K562 (cell line): ENCODE results near the gene RIMS3. TPM values are rescaled to one million over a fixed set of nuclear protein-coding genes. Genes with fewer than 3 reads are reported as not detected.

ENCODE experiments used
- ATAC-seq: fragments of 200-7000 bp; cut with Tn5 transposase; 3 replicates; pipeline ENCODE4 v1.9.1; 2020; ENCODE audit warnings: moderate library complexity
- BruUV-seq: library from RNA; stranded (reverse); fragments of 400-500 nt; replicated peaks from 2 replicates; lab custom pipeline; 2021; lab: Mats Ljungman, UMichigan
- CTCF ChIA-PET: fragments of 300-600 bp; formaldehyde crosslinking; extraction: SDS; loops from one replicate; lab custom pipeline; 2021; ENCODE audit warnings: low intra/inter-chr PET ratio; lab: Yijun Ruan, JAX
- POLR2A ChIA-PET: fragments of 300-600, 350-650 bp; sonication (Branson Sonifier 250); formaldehyde crosslinking; extraction: SDS; loops from one replicate; lab custom pipeline; 2021; ENCODE audit warnings: antibody characterized with exemption, inconsistent platforms; lab: Yijun Ruan, JAX
- DNase-seq, 4 experiments: peaks; one replicate each; pipeline versions ENCODE4 v3.0.0 to v3.0.0-alpha.2; 2011 to 2018; ENCODE audit warnings: low spot score in 3 of 4, mixed read lengths in 3 of 4; ENCODE audit errors: extremely low read depth in 1 of 4
- FAIRE-seq: peaks from 2 replicates; lab custom pipeline; 2011; peaks lifted over from hg19 to GRCh38; lab: Jason Lieb, UNC
- H2AFZ ChIP-seq: 2 replicates; pipeline ENCODE4 v1.6.0; 2011; ENCODE audit warnings: low read depth, low read length, control low read depth, inconsistent platforms
- H3K27ac ChIP-seq: fragments of 200-600 bp; 3 replicates; pipeline ENCODE4 v1.8.0; 2011; ENCODE audit warnings: low read depth, mild to moderate bottlenecking, control low read depth, inconsistent platforms, low read length, moderate library complexity, mixed read lengths; ENCODE audit errors: extremely low read depth
- H3K27me3 ChIP-seq, 2 experiments: fragments of 300-600 bp in 1 of 2; 2 replicates in 1 of 2; 3 replicates in 1 of 2; pipeline versions ENCODE4 v1.6.0 to v1.8.0; 2011; ENCODE audit warnings: inconsistent platforms in 2 of 2, low read length in 2 of 2, mild to moderate bottlenecking in 1 of 2, mixed read lengths in 1 of 2, moderate library complexity in 1 of 2; ENCODE audit not compliant: control insufficient read depth in 2 of 2, insufficient read depth in 2 of 2
- H3K36me3 ChIP-seq: fragments of 300-600 bp; 3 replicates; pipeline ENCODE4 v1.8.0; 2011; ENCODE audit warnings: mild to moderate bottlenecking, low read length, inconsistent platforms; ENCODE audit not compliant: control insufficient read depth, insufficient read depth
- H3K4me1 ChIP-seq, 2 experiments: fragments of 200-600 bp in 1 of 2; replicated peaks in 1 of 2; 2 replicates in 1 of 2; 3 replicates in 1 of 2; pipeline versions ENCODE4 v1.5.1 to v1.8.0; 2011; ENCODE audit warnings: inconsistent platforms in 2 of 2, low read length in 2 of 2, mild to moderate bottlenecking in 1 of 2, mixed read lengths in 1 of 2, moderate library complexity in 1 of 2; ENCODE audit not compliant: control insufficient read depth in 2 of 2, insufficient read depth in 2 of 2
- H3K4me2 ChIP-seq: 2 replicates; pipeline ENCODE4 v1.6.1; 2011; ENCODE audit warnings: low read length, control low read depth, inconsistent platforms, mixed read lengths; ENCODE audit not compliant: insufficient read depth
- H3K4me3 ChIP-seq: fragments of 200-600 bp; sonication (generic), shearing (Covaris generic); 2 replicates; pipeline ENCODE4 v1.5.1; 2016; ENCODE audit warnings: control low read depth, inconsistent platforms
- H3K79me2 ChIP-seq: fragments of 200-600 bp; 3 replicates; pipeline ENCODE4 v1.8.0; 2011; ENCODE audit warnings: low read length, inconsistent platforms; ENCODE audit not compliant: control insufficient read depth, insufficient read depth
- H3K9ac ChIP-seq, 2 experiments: 2 replicates each; pipeline versions ENCODE4 v1.6.0 to v1.6.1; 2011; ENCODE audit warnings: low read depth in 2 of 2, low read length in 2 of 2, control low read depth in 1 of 2, inconsistent platforms in 1 of 2, mild to moderate bottlenecking in 1 of 2, mixed read lengths in 1 of 2; ENCODE audit not compliant: insufficient read depth in 1 of 2
- H3K9me1 ChIP-seq: one replicate; pipeline ENCODE4 v1.6.0; 2011; ENCODE audit warnings: inconsistent platforms, mild to moderate bottlenecking, low read length, moderate library complexity; ENCODE audit not compliant: control insufficient read depth, insufficient read depth
- H3K9me3 ChIP-seq: replicated peaks from 2 replicates; pipeline ENCODE4 v1.5.1; 2011; ENCODE audit warnings: low read depth, low read length, inconsistent platforms; ENCODE audit not compliant: control insufficient read depth, insufficient read depth
- H4K20me1 ChIP-seq: replicated peaks from 2 replicates; pipeline ENCODE4 v1.6.1; 2011; ENCODE audit warnings: low read length, inconsistent platforms, mixed read lengths; ENCODE audit not compliant: control insufficient read depth, insufficient read depth
- BHLHE40 ChIP-seq: IDR thresholded peaks from 2 replicates; pipeline ENCODE4 v1.6.1; 2011; ENCODE audit warnings: low read length, improper control_type of control experiment
- GABPB2 ChIP-seq: fragments of 250-450 bp; sonication (Bioruptor Pico); conservative IDR thresholded peaks from 2 replicates; pipeline ENCODE4 v1.5.1; 2021; ENCODE audit warnings: mild to moderate bottlenecking
- NFXL1 ChIP-seq: fragments of 450-650 bp; formaldehyde crosslinking; IDR thresholded peaks from 2 replicates; pipeline ENCODE4 v1.4.0; 2021; ENCODE audit warnings: mild to moderate bottlenecking
- SPI1 ChIP-seq: IDR thresholded peaks from 2 replicates; pipeline ENCODE4 v1.6.1; 2011; ENCODE audit warnings: low read depth, low read length, control low read depth, borderline replicate concordance
- ZBTB1 ChIP-seq: sonication (generic); formaldehyde crosslinking; IDR thresholded peaks from 2 replicates; pipeline ENCODE4 v1.8.1; 2023; ENCODE audit warnings: missing genetic modification reagents, low read depth, mild to moderate bottlenecking, borderline replicate concordance
- WGBS: fragments of 100-300 bp; shearing (Covaris generic); methylation state at CpG from one replicate; pipeline ENCODE4 v1.1.6; 2016; ENCODE audit warnings: low coverage, mixed read lengths; ENCODE audit not compliant: insufficient coverage; ENCODE audit errors: missing lambda C conversion rate; 5-methylcytosine and 5-hydroxymethylcytosine counted together
- in situ Hi-C: fragments of 300-500 bp; cut with MboI; formaldehyde crosslinking; loops from 4 replicates; pipeline ENCODE4 v1.15.0; 2018; ENCODE audit warnings: inconsistent platforms, mixed read lengths
- intact Hi-C: fragments of 100-400 bp; cut with micrococcal nuclease; formaldehyde crosslinking; loops from 2 replicates; pipeline ENCODE4 v1.14.2; 2022
- polyA plus RNA-seq, 8 experiments: library from polyadenylated mRNA; depleted of rRNA in 4 of 8; stranded (reverse) in 5 of 8; unstranded in 3 of 8; fragments of >200 nt; fragmentation: Nextera tagmentation in 2 of 8; fragmentation: Illumina TruSeq in 1 of 8; extraction: Ambion mirVana in 2 of 8; extraction: Trizol in 1 of 8; gene quantifications; 2 replicates each; pipeline versions ENCODE4 v1.2.1 to v1.2.3, GENCODE V29; 2011 to 2014; ENCODE audit warnings: inconsistent platforms in 1 of 8, missing spikeins in 1 of 8
- total RNA-seq, 7 experiments: library from RNA; depleted of rRNA in 6 of 7; stranded (reverse); fragments of >200 nt in 6 of 7; fragmentation: Illumina TruSeq in 2 of 7; extraction: Trizol in 2 of 7; gene quantifications; 2 replicates each; pipeline versions ENCODE4 v1.2.1 to v1.2.3, GENCODE V29; 2011 to 2021; ENCODE audit warnings: low replicate concordance in 1 of 7
- TF ChIP-seq, protein P1 (sequence below): IDR thresholded peaks from 2 replicates; pipeline ENCODE4 v1.6.1; 2011; ENCODE audit warnings: borderline replicate concordance, low read depth, mild to moderate bottlenecking, moderate library complexity, low read length; ENCODE audit not compliant: insufficient read depth, poor library complexity, severe bottlenecking
- TF ChIP-seq, protein P2 (sequence below): fragments of 250-450 bp; sonication (Bioruptor Pico); IDR thresholded peaks from 2 replicates; pipeline ENCODE4 v1.4.0; 2020; ENCODE audit warnings: mild to moderate bottlenecking, moderate library complexity

The RIMS3 gene
- total and polyA plus RNA-seq, 9 of the 15 experiments (the other 6 are each of a cell fraction or from before 2014, with no cell fraction given): 0.06 to 1.2 (median 0.59) TPM

DNA sequence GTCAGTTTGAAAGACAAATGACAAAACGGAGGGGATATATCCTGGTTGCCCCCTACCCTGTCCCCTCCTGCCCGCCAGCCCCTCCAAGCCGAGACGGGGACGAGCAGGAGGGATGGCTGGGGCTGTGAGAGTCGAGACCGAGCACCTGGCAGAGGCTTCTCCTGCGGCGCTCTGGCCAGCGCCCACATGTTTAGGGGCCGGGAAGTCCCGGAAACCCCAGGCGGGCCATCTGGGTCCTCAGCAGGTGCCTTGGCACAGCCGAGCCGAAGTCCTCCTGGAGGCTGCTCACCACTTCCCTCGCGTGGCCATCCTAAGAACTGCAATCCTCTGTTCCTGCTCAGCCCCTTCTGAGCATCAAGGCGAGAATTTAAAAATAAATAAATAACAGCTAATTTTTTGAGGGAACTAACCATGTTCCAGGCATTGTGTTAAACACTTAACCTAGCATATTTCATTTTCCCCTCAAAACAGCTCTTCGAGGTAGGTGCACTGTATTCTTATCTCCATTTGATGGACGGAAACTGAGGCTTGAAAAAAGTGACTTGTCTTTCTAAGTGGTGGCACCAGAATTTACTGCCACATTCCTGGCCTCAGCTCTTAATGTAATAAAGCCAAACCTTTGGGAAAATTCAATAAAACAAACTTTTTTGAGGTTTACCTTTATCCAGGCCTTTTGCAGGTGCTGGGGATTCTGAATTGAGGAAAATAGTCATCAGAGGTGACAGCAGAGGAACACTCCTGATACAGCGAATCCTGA is 3.5 kb upstream of the RIMS3 start (continued):
- no peak for TF ChIP-seq ZBTB1
- TF ChIP-seq, protein P1, sequence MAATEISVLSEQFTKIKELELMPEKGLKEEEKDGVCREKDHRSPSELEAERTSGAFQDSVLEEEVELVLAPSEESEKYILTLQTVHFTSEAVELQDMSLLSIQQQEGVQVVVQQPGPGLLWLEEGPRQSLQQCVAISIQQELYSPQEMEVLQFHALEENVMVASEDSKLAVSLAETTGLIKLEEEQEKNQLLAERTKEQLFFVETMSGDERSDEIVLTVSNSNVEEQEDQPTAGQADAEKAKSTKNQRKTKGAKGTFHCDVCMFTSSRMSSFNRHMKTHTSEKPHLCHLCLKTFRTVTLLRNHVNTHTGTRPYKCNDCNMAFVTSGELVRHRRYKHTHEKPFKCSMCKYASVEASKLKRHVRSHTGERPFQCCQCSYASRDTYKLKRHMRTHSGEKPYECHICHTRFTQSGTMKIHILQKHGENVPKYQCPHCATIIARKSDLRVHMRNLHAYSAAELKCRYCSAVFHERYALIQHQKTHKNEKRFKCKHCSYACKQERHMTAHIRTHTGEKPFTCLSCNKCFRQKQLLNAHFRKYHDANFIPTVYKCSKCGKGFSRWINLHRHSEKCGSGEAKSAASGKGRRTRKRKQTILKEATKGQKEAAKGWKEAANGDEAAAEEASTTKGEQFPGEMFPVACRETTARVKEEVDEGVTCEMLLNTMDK: no peak
- TF ChIP-seq BHLHE40: 0 out of 2 replicates have a peak, but pooled peaks have one; percentile 28
- no peak for TF ChIP-seq NFXL1 (CRISPR knock-in tag)
- TF ChIP-seq GABPB2 (CRISPR knock-in tag): no peak

DNA sequence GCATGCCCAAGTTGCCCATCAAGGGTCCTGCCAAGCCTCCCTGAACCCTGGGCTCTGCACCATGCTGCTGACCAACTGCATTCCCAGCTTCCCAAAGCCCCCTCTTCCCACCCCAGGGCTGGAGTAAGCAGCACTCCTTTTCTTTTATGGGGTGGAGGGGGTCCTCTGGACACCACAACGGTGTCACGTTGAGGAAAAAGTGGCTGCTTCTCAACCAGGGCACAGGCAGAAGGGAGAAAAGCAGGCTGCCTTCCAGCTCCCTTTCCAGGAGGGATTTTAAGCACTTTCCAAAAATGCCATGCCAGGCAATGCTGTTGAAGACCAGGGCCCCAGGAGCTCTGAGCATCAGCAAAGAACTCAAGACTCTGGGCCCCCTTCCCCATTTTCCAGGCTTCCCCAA is 691 bp downstream of the RIMS3 start:
- peaks cover 0 to 40% of the 10 kb centered on the region in 2 experiments; a peak in 4 of 5 replicates for H3K27me3 ChIP-seq
- ATAC-seq (no peak), DNase-seq (no peak), FAIRE-seq (no peak)
- POLR2A ChIA-PET: interaction anchor here (0.6 to 1.6 kb wide), 3 partner anchors 18 to 27 kb away, joined by 3 to 4 read pairs (median 3); partner anchors contain the start of gene NFYC
- H3K4me1 ChIP-seq: peaks cover 8 to 13% of the 10 kb centered on the region in 2 experiments
- CTCF ChIA-PET: no interaction called here
- no peak overlapping the region for H3K4me2 ChIP-seq
- intact Hi-C loops: loop anchor here (1.0 kb wide), 1 partner anchor 34 kb away; no protein-coding TSS in a partner anchor
- TF ChIP-seq, protein P2, sequence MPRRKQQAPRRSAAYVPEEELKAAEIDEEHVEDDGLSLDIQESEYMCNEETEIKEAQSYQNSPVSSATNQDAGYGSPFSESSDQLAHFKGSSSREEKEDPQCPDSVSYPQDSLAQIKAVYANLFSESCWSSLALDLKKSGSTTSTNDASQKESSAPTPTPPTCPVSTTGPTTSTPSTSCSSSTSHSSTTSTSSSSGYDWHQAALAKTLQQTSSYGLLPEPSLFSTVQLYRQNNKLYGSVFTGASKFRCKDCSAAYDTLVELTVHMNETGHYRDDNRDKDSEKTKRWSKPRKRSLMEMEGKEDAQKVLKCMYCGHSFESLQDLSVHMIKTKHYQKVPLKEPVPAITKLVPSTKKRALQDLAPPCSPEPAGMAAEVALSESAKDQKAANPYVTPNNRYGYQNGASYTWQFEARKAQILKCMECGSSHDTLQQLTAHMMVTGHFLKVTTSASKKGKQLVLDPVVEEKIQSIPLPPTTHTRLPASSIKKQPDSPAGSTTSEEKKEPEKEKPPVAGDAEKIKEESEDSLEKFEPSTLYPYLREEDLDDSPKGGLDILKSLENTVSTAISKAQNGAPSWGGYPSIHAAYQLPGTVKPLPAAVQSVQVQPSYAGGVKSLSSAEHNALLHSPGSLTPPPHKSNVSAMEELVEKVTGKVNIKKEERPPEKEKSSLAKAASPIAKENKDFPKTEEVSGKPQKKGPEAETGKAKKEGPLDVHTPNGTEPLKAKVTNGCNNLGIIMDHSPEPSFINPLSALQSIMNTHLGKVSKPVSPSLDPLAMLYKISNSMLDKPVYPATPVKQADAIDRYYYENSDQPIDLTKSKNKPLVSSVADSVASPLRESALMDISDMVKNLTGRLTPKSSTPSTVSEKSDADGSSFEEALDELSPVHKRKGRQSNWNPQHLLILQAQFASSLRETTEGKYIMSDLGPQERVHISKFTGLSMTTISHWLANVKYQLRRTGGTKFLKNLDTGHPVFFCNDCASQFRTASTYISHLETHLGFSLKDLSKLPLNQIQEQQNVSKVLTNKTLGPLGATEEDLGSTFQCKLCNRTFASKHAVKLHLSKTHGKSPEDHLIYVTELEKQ: no peak
- 0 out of 2 replicates have a peak, but pooled peaks have one; percentile 4 for TF ChIP-seq SPI1
- H3K9me3 ChIP-seq: no peaks in the 10 kb centered on the region
- peaks cover 4% of the 10 kb centered on the region; the same call in 1 of the 2 replicates for H4K20me1 ChIP-seq
- peak overlapping the region in 1 of 2 experiments; percentile 9; a peak in 1 of 4 replicates for H3K9ac ChIP-seq
- 52% methylated on average over 2 of the region's 2 CpGs for WGBS
- in situ Hi-C loops: no loop called here
- H2AFZ ChIP-seq: no peak overlapping the region
- no peaks in the 10 kb centered on the region for H3K36me3 ChIP-seq
- BruUV-seq: no TSS peak
- no peaks in the 10 kb centered on the region for H3K79me2 ChIP-seq
- no peaks in the 10 kb centered on the region for H3K9me1 ChIP-seq
- no peak overlapping the region for H3K27ac ChIP-seq
- no peak overlapping the region for H3K4me3 ChIP-seq
